ENCODE measurements around the gene PIGN. TPM values are rescaled to one million over a fixed set of nuclear protein-coding genes. Genes with fewer than 3 reads are reported as not detected.

The PIGN gene
- total and polyA plus RNA-seq, 4 donors, result 7.6 to 32.2 (median 16.6) TPM

DNA sequence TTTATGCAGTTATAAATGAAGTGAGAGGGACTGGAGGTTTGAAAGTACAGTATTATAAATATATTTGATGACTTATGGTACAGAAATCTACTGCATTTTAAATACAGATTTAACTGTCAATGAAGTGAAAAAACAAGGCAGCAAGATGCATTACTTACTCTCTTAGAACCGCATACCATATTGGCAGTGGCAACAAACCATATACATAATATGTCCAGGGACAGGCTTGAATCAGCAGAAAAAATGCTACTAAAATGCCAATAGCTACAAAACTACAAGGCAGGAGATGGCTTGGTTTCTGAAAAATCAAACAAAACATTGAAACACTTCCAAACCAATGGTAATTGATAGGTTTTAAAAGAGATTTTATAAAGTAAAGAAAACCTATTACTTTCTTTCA is 77.2 kb downstream of the PIGN start:
- ATAC-seq (ENCODE audit: low FRiP score) (no peak), DNase-seq (no peak)
- WGBS, 2 donors, result 43 to 47% methylated on average over 1 of the region's 1 CpG
- no peaks in the 10 kb centered on the region for H3K9me3 ChIP-seq (ENCODE audit: control insufficient read depth, low read length)
- H3K4me1 ChIP-seq (ENCODE audit: control insufficient read depth in 1 of 2, insufficient read depth in 2 of 2, low read length in 2 of 2), result no peaks in the 10 kb centered on the region
- no peak overlapping the region for H3K4me3 ChIP-seq (ENCODE audit: low read length in 2 of 2)
- H3K27ac ChIP-seq (ENCODE audit: low read depth in 1 of 2, low read length in 2 of 2), result no peak overlapping the region
- H3K27me3 ChIP-seq (ENCODE audit: control insufficient read depth in 1 of 2, insufficient read depth in 2 of 2, low read length in 1 of 2), result no peaks in the 10 kb centered on the region
- intact Hi-C loops (cut with DNase I), result loop anchor here in 1 of 2 donors (10.0 kb wide), 1 partner anchor 75 kb away; no protein-coding TSS in a partner anchor
- H3K36me3 ChIP-seq (ENCODE audit: control insufficient read depth in 1 of 2, insufficient read depth in 2 of 2, low read length in 1 of 2), result no peaks in the 10 kb centered on the region

GRCh38 chr18:62107881-62108280 is 79.0 kb downstream of the PIGN start:
- Histone ChIP-seq H3K4me1 (ENCODE audit: control insufficient read depth in 1 of 2, insufficient read depth in 2 of 2, low read length in 2 of 2) (no peaks in the 10 kb centered on the region), H3K9me3 (ENCODE audit: control insufficient read depth, low read length) (no peaks in the 10 kb centered on the region), H3K27me3 (ENCODE audit: control insufficient read depth in 1 of 2, insufficient read depth in 2 of 2, low read length in 1 of 2) (no peaks in the 10 kb centered on the region), H3K4me3 (ENCODE audit: low read length in 2 of 2) (no peak overlapping the region), H3K27ac (ENCODE audit: low read depth in 1 of 2, low read length in 2 of 2) (no peak overlapping the region), H3K36me3 (ENCODE audit: control insufficient read depth in 1 of 2, insufficient read depth in 2 of 2, low read length in 1 of 2) (no peaks in the 10 kb centered on the region)
- ATAC-seq (ENCODE audit: low FRiP score) (no peak), DNase-seq (no peak)
- WGBS, 2 donors, result 94 to 100% methylated on average over 1 of the region's 1 CpG
- intact Hi-C loops (cut with DNase I), result no loop called here

GRCh38 chr18:62106271-62106670 is 80.6 kb downstream of the PIGN start:
- ATAC-seq (ENCODE audit: low FRiP score) (no peak), DNase-seq (no peak)
- intact Hi-C loops (cut with DNase I), result no loop called here
- Histone ChIP-seq H3K36me3 (ENCODE audit: control insufficient read depth in 1 of 2, insufficient read depth in 2 of 2, low read length in 1 of 2) (no peaks in the 10 kb centered on the region), H3K27me3 (ENCODE audit: control insufficient read depth in 1 of 2, insufficient read depth in 2 of 2, low read length in 1 of 2) (no peaks in the 10 kb centered on the region), H3K9me3 (ENCODE audit: control insufficient read depth, low read length) (no peaks in the 10 kb centered on the region), H3K27ac (ENCODE audit: low read depth in 1 of 2, low read length in 2 of 2) (no peak overlapping the region), H3K4me1 (ENCODE audit: control insufficient read depth in 1 of 2, insufficient read depth in 2 of 2, low read length in 2 of 2) (peaks cover 2 to 5% of the 10 kb centered on the region in 2 donors), H3K4me3 (ENCODE audit: low read length in 2 of 2) (no peak overlapping the region)
- 22 to 28% methylated on average over 2 of the region's 2 CpGs for WGBS, 2 donors

- H3K36me3 ChIP-seq (ENCODE audit: control insufficient read depth in 1 of 2, insufficient read depth in 2 of 2, low read length in 1 of 2), result no peaks in the 10 kb centered on the region
- no peak overlapping the region for H3K27ac ChIP-seq (ENCODE audit: low read depth in 1 of 2, low read length in 2 of 2)
- no peaks in the 10 kb centered on the region for H3K9me3 ChIP-seq (ENCODE audit: control insufficient read depth, low read length)
- H3K4me1 ChIP-seq (ENCODE audit: control insufficient read depth in 1 of 2, insufficient read depth in 2 of 2, low read length in 2 of 2), result peaks cover 2 to 5% of the 10 kb centered on the region in 2 donors
- H3K27me3 ChIP-seq (ENCODE audit: control insufficient read depth in 1 of 2, insufficient read depth in 2 of 2, low read length in 1 of 2), result no peaks in the 10 kb centered on the region
- intact Hi-C loops (cut with DNase I), result no loop called here
- DNase-seq, result no peak
- no peak overlapping the region for H3K4me3 ChIP-seq (ENCODE audit: low read length in 2 of 2)
- 3 to 20% methylated on average over 3 of the region's 3 CpGs for WGBS, 2 donors
- ATAC-seq (ENCODE audit: low FRiP score), result no peak
Measured at GRCh38 chr18:62105376-62105775, 81.5 kb downstream of the PIGN start.

DNA sequence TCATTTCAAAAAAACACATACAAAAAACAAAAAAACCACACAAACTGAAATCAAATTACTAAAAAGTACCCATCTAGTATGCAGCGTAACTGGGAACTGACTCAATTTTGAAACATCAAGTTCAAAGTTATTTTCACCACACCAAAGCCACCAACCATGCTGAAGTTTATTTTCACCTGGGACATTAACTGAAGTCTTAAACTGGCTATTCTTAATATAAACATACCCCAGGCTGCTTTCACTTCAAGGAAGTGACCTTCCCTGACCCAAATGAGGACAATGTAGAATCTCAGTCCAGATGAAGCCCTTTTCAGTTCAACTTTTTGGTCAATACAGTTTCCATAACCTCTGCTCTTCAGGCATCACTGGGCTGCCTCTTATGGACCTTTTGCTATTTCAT is 84.6 kb downstream of the PIGN start:
- WGBS, 2 donors, result 91% methylated on average over 1 of the region's 1 CpG

GRCh38 chr18:62101321-62101721 is 85.5 kb downstream of the PIGN start:
- 5 to 6% methylated on average over 1 of the region's 1 CpG for WGBS, 2 donors
- Histone ChIP-seq H3K4me1 (ENCODE audit: control insufficient read depth in 1 of 2, insufficient read depth in 2 of 2, low read length in 2 of 2) (peaks cover 2 to 5% of the 10 kb centered on the region in 2 donors), H3K4me3 (ENCODE audit: low read length in 2 of 2) (no peak overlapping the region), H3K27me3 (ENCODE audit: control insufficient read depth in 1 of 2, insufficient read depth in 2 of 2, low read length in 1 of 2) (no peaks in the 10 kb centered on the region), H3K36me3 (ENCODE audit: control insufficient read depth in 1 of 2, insufficient read depth in 2 of 2, low read length in 1 of 2) (no peaks in the 10 kb centered on the region), H3K27ac (ENCODE audit: low read depth in 1 of 2, low read length in 2 of 2) (no peak overlapping the region), H3K9me3 (ENCODE audit: control insufficient read depth, low read length) (no peaks in the 10 kb centered on the region)
- DNase-seq (no peak), ATAC-seq (ENCODE audit: low FRiP score) (no peak)
- intact Hi-C loops (cut with DNase I), result no loop called here

More for the DNA sequence above, 84.6 kb downstream of the PIGN start:
- H3K9me3 ChIP-seq (ENCODE audit: control insufficient read depth, low read length), result no peaks in the 10 kb centered on the region
- no peaks in the 10 kb centered on the region for H3K36me3 ChIP-seq (ENCODE audit: control insufficient read depth in 1 of 2, insufficient read depth in 2 of 2, low read length in 1 of 2)
- no peak overlapping the region for H3K4me3 ChIP-seq (ENCODE audit: low read length in 2 of 2)
- DNase-seq, result no peak
- no peak overlapping the region for H3K27ac ChIP-seq (ENCODE audit: low read depth in 1 of 2, low read length in 2 of 2)
- no peak for ATAC-seq (ENCODE audit: low FRiP score)
- H3K27me3 ChIP-seq (ENCODE audit: control insufficient read depth in 1 of 2, insufficient read depth in 2 of 2, low read length in 1 of 2), result no peaks in the 10 kb centered on the region
- intact Hi-C loops (cut with DNase I), result no loop called here
- peaks cover 2 to 5% of the 10 kb centered on the region in 2 donors for H3K4me1 ChIP-seq (ENCODE audit: control insufficient read depth in 1 of 2, insufficient read depth in 2 of 2, low read length in 2 of 2)

DNA sequence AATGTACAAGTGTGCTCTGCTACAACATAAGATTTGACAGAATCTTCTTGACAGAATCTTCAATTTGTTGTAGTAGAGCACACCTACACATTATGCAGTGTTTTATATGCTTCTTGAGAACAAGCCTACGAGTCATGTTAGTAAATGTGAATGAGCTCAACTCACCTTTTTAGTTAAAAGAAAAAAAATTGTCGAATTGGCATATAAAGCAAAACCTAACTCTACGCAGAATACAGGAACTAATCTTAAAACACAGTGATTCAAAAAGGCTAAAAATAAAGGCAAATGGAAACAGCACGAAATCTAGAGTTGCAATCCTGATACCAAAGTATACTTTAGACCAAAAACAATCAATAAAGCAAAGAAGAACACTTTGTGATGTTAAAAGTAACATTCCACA is 87.9 kb downstream of the PIGN start:
- Histone ChIP-seq H3K9me3 (ENCODE audit: control insufficient read depth, low read length) (no peaks in the 10 kb centered on the region), H3K4me3 (ENCODE audit: low read length in 2 of 2) (no peak overlapping the region), H3K4me1 (ENCODE audit: control insufficient read depth in 1 of 2, insufficient read depth in 2 of 2, low read length in 2 of 2) (peaks cover 2 to 5% of the 10 kb centered on the region in 2 donors), H3K36me3 (ENCODE audit: control insufficient read depth in 1 of 2, insufficient read depth in 2 of 2, low read length in 1 of 2) (no peaks in the 10 kb centered on the region), H3K27ac (ENCODE audit: low read depth in 1 of 2, low read length in 2 of 2) (no peak overlapping the region), H3K27me3 (ENCODE audit: control insufficient read depth in 1 of 2, insufficient read depth in 2 of 2, low read length in 1 of 2) (no peaks in the 10 kb centered on the region)
- intact Hi-C loops (cut with DNase I), result no loop called here
- no peak for DNase-seq
- no peak for ATAC-seq (ENCODE audit: low FRiP score)
- WGBS, 2 donors, result 82 to 86% methylated on average over 4 of the region's 4 CpGs

GRCh38 chr18:62097698-62098097 is 89.2 kb downstream of the PIGN start:
- ATAC-seq (ENCODE audit: low FRiP score), result no peak
- WGBS, 2 donors, result 66 to 81% methylated on average over 4 of the region's 4 CpGs
- intact Hi-C loops (cut with DNase I), result no loop called here
- H3K9me3 ChIP-seq (ENCODE audit: control insufficient read depth, low read length), result no peaks in the 10 kb centered on the region
- no peak overlapping the region for H3K4me3 ChIP-seq (ENCODE audit: low read length in 2 of 2)
- no peaks in the 10 kb centered on the region for H3K27me3 ChIP-seq (ENCODE audit: control insufficient read depth in 1 of 2, insufficient read depth in 2 of 2, low read length in 1 of 2)
- H3K27ac ChIP-seq (ENCODE audit: low read depth in 1 of 2, low read length in 2 of 2), result no peak overlapping the region
- DNase-seq, result no peak
- peaks cover 2 to 5% of the 10 kb centered on the region in 2 donors for H3K4me1 ChIP-seq (ENCODE audit: control insufficient read depth in 1 of 2, insufficient read depth in 2 of 2, low read length in 2 of 2)
- H3K36me3 ChIP-seq (ENCODE audit: control insufficient read depth in 1 of 2, insufficient read depth in 2 of 2, low read length in 1 of 2), result no peaks in the 10 kb centered on the region

DNA sequence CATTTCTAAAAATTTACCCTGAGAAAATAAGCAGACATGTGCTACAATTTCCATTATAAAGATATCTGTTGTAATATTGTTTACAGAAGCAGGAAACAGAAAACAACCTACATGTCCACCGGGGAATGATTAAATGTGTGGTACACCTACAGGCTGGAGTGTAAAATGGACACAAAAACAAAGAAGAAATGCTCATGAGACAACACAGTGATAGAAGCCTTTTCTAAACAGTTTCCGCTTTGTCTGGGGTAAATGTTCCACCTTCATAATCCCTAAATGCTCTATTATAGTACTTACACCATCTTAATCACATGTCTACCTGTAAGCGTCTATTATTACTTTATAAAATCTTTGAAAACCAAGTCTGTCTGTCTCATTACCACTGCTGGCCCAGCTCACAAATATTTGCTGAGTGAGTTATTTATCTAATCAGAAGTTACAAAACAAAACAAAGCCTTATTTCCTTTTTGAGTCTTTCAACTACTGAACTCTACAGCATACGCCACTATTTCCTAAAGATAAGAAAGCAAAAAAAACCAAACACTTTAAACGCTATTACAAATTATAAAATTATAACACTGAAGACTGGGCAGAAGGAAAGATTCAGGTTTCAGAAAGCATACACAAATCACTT is 95.3 kb downstream of the PIGN start:
- ATAC-seq (ENCODE audit: low FRiP score) (no peak), DNase-seq (no peak)
- H3K4me3 ChIP-seq (ENCODE audit: low read length in 2 of 2), result no peak overlapping the region
- 55 to 62% methylated on average over 5 of the region's 5 CpGs for WGBS, 2 donors
- H3K9me3 ChIP-seq (ENCODE audit: control insufficient read depth, low read length), result no peaks in the 10 kb centered on the region
- intact Hi-C loops (cut with DNase I), result no loop called here
- no peak overlapping the region for H3K27ac ChIP-seq (ENCODE audit: low read depth in 1 of 2, low read length in 2 of 2)
- H3K27me3 ChIP-seq (ENCODE audit: control insufficient read depth in 1 of 2, insufficient read depth in 2 of 2, low read length in 1 of 2), result no peaks in the 10 kb centered on the region
- H3K4me1 ChIP-seq (ENCODE audit: control insufficient read depth in 1 of 2, insufficient read depth in 2 of 2, low read length in 2 of 2), result no peaks in the 10 kb centered on the region
- peaks cover 0 to 2% of the 10 kb centered on the region in 2 donors for H3K36me3 ChIP-seq (ENCODE audit: control insufficient read depth in 1 of 2, insufficient read depth in 2 of 2, low read length in 1 of 2)

All from aorta (tissue), 5 donors.